ENCODE measurements around the gene SUPT5H. TPM values are rescaled to one million over a fixed set of nuclear protein-coding genes. Genes with fewer than 3 reads are reported as not detected.
A peak's percentile ranks its signal among the peaks of the same experiment; 100 is the strongest.

Gene SUPT5H
- total and polyA plus RNA-seq, 2 experiments from 2014 or later, result 71.6 to 184 TPM

DNA sequence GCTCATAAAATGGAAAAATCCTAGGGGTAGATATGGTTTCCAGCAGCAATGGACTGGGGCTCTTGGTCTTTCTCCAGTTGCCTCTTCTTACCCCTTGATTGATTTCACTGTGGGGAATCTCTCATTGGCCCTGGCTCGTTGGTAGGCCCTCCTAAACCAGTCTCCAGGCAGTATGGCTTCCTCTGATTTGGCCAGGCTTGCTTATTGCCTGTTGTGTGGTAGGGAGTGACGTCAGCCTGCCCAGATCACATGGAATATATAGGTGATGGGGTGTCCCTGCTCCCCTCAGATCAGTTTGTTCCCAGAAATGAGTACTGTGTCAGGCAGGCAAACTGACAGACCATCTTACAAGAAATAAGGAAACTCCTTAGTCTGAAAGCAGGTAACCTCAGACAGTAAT lies 63.9 kb downstream of the SUPT5H start:
- no peaks in the 10 kb centered on the region for H4K20me1 ChIP-seq (ENCODE audit: insufficient read depth, poor library complexity, severe bottlenecking)
- no peak overlapping the region for H3K4me2 ChIP-seq
- peaks cover 6% of the 10 kb centered on the region for H3K4me1 ChIP-seq (ENCODE audit: insufficient read depth)
- 64% methylated on average over 2 of the region's 2 CpGs for WGBS (ENCODE audit: low lambda C conversion rate, missing lambda C conversion rate)
- no peak for DNase-seq (ENCODE audit: low spot score)
- H3K27ac ChIP-seq, result no peak overlapping the region
- H3K36me3 ChIP-seq (replicated peaks; ENCODE audit: insufficient read depth, low read depth), result no peaks in the 10 kb centered on the region
- peaks cover 48% of the 10 kb centered on the region for H3K27me3 ChIP-seq
- H3K79me2 ChIP-seq, result no peaks in the 10 kb centered on the region
- H2AFZ ChIP-seq, result no peak overlapping the region
- H3K9me2 ChIP-seq (replicated peaks; ENCODE audit: insufficient read depth), result no peaks in the 10 kb centered on the region
- H3K9me3 ChIP-seq (ENCODE audit: low read depth), result no peaks in the 10 kb centered on the region
- TF ChIP-seq, protein P1, sequence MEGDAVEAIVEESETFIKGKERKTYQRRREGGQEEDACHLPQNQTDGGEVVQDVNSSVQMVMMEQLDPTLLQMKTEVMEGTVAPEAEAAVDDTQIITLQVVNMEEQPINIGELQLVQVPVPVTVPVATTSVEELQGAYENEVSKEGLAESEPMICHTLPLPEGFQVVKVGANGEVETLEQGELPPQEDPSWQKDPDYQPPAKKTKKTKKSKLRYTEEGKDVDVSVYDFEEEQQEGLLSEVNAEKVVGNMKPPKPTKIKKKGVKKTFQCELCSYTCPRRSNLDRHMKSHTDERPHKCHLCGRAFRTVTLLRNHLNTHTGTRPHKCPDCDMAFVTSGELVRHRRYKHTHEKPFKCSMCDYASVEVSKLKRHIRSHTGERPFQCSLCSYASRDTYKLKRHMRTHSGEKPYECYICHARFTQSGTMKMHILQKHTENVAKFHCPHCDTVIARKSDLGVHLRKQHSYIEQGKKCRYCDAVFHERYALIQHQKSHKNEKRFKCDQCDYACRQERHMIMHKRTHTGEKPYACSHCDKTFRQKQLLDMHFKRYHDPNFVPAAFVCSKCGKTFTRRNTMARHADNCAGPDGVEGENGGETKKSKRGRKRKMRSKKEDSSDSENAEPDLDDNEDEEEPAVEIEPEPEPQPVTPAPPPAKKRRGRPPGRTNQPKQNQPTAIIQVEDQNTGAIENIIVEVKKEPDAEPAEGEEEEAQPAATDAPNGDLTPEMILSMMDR (IDR thresholded peaks at IDR 0.05; ENCODE audit: poor library complexity), result no peak
- TF ChIP-seq EZH2phosphoT487 (IDR thresholded peaks at IDR 0.05; ENCODE audit: low read depth, severe bottlenecking, unreplicated experiment), result no peak
- TF ChIP-seq EZH2 (IDR thresholded peaks at IDR 0.05; ENCODE audit: borderline replicate concordance), result no peak
- H3K4me3 ChIP-seq, result no peak overlapping the region

DNA sequence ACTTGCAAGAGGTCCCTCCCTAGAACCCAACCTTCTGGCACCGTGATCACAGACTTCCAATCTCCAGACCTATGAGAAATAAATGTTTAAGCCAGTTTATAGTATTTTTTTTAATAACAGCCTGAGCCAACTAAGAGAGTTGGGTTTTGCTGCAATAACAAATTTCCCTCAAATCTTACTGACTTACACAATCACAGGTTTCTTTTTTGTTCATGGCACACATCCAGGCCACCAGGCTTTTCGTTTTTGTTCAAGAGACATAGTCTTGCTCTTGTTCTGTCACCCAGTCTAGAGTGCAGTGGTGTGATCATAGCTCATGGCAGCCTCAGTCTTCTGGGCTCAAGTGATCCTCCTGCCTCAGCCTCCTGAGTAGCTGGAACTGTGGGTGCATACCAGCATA lies 67.6 kb downstream of the SUPT5H start:
- H3K9me2 ChIP-seq (replicated peaks; ENCODE audit: insufficient read depth), result no peaks in the 10 kb centered on the region
- no peak for DNase-seq (ENCODE audit: low spot score)
- no peak overlapping the region for H3K4me3 ChIP-seq
- no peaks in the 10 kb centered on the region for H3K36me3 ChIP-seq (replicated peaks; ENCODE audit: insufficient read depth, low read depth)
- TF ChIP-seq, protein P1 (IDR thresholded peaks at IDR 0.05; ENCODE audit: poor library complexity), result no peak
- TF ChIP-seq EZH2phosphoT487 (IDR thresholded peaks at IDR 0.05; ENCODE audit: low read depth, severe bottlenecking, unreplicated experiment) (no peak), EZH2 (IDR thresholded peaks at IDR 0.05; ENCODE audit: borderline replicate concordance) (no peak)
- no peak overlapping the region for H2AFZ ChIP-seq
- no peaks in the 10 kb centered on the region for H3K4me1 ChIP-seq (ENCODE audit: insufficient read depth)
- WGBS (ENCODE audit: low lambda C conversion rate, missing lambda C conversion rate), result 79% methylated on average over 2 of the region's 2 CpGs
- H3K27me3 ChIP-seq, result peaks cover 61% of the 10 kb centered on the region
- H3K79me2 ChIP-seq, result no peaks in the 10 kb centered on the region
- no peaks in the 10 kb centered on the region for H3K9me3 ChIP-seq (ENCODE audit: low read depth)
- no peaks in the 10 kb centered on the region for H4K20me1 ChIP-seq (ENCODE audit: insufficient read depth, poor library complexity, severe bottlenecking)
- no peak overlapping the region for H3K27ac ChIP-seq
- no peak overlapping the region for H3K4me2 ChIP-seq

DNA sequence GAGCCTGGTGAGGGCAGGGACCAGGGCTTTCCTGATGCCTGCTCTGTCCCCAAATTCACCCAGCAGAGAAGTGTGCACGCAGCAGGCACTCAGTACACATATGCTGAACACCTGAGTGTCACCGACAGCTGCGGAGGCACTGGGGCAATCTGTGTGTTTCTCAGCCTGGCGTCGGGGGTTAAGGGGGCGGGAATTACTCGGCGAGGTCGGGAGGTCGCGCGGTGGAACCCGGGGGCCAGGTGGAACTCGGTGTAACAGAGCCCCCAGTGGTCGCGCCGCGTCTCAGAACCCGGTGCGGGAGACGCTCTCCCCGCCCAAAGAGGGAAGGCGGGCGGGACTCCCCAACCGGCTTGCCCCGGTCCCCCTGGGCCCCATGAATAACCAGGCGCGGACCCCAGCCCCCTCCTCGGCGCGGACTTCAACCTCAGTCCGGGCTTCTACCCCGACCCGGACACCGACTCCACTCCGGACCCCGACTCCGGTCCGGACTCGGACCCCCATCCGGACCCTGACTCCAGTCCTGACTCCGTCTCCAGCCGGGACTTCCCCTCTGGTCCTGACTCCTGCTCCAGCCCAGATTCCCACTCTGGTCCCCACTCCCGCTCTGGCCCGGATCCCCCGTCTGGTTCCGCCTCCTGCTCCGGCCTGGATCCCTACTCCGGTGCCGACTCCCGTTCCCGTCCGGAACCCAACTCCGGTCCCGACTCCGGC lies 69.6 kb downstream of the SUPT5H start, which contains the start of gene SELENOV:
TSS of gene SELENOV (plus strand) at position 300 of the 711 bp plus-strand sequence. CDS start at position 374, 74 bp downstream.
- Histone ChIP-seq H3K4me2 (peak within 1 kb of the TSS; percentile 88), H2AFZ (peak within 1 kb of the TSS; percentile 86), H3K36me3 (replicated peaks; ENCODE audit: insufficient read depth, low read depth) (no peaks in the 10 kb centered on the region), H3K9me2 (replicated peaks; ENCODE audit: insufficient read depth) (no peaks in the 10 kb centered on the region), H3K4me3 (peak within 1 kb of the TSS; percentile 28), H3K27me3 (peaks cover 46% of the 10 kb centered on the region), H3K4me1 (ENCODE audit: insufficient read depth) (no peaks in the 10 kb centered on the region), H3K9me3 (ENCODE audit: low read depth) (no peaks in the 10 kb centered on the region), H3K79me2 (no peaks in the 10 kb centered on the region), H3K27ac (no peak within 1 kb of the TSS), H4K20me1 (ENCODE audit: insufficient read depth, poor library complexity, severe bottlenecking) (no peaks in the 10 kb centered on the region)
- TF ChIP-seq, protein P1 (IDR thresholded peaks at IDR 0.05; ENCODE audit: poor library complexity), result peak; percentile 33
- TF ChIP-seq EZH2phosphoT487 (IDR thresholded peaks at IDR 0.05; ENCODE audit: low read depth, severe bottlenecking, unreplicated experiment), result no peak
- peak; percentile 61 for DNase-seq (ENCODE audit: low spot score)
- under 1% methylated on average over 25 of the region's 56 CpGs for WGBS (ENCODE audit: low lambda C conversion rate, missing lambda C conversion rate)

Data from hepatocyte (in vitro differentiated cells).